GM12878 (cell line): ENCODE data around the gene IL26. TPM values are rescaled to one million over a fixed set of nuclear protein-coding genes. Genes with fewer than 3 reads are reported as not detected.

Experiments
- ATAC-seq: fragments of 200-7000 bp; cut with Tn5 transposase; 3 replicates; pipeline ENCODE4 v1.9.1; 2020; ENCODE audit warnings: mild to moderate bottlenecking, moderate library complexity
- BruUV-seq: library from RNA; stranded (reverse); fragments of 400-500 nt; replicated peaks from 2 replicates; lab custom pipeline; 2021; lab: Mats Ljungman, UMichigan
- CTCF ChIA-PET: fragments of 300-600 bp; sonication (Branson Sonifier 250); formaldehyde crosslinking; extraction: SDS; loops from one replicate; lab custom pipeline; 2021; ENCODE audit warnings: inconsistent platforms; lab: Yijun Ruan, JAX
- POLR2A ChIA-PET: fragments of 350-600 bp; formaldehyde crosslinking; extraction: SDS; loops from one replicate; lab custom pipeline; 2021; ENCODE audit warnings: inconsistent platforms; lab: Charles Lee
- RAD21 ChIA-PET: fragments of 300-600 bp; sonication (Branson Sonifier 250); formaldehyde crosslinking; loops from one replicate; lab custom pipeline; 2023; ENCODE audit warnings: antibody characterized with exemption; ENCODE audit not compliant: unreplicated experiment; lab: Charles Lee
- SMC1A ChIA-PET: fragments of 300-600 bp; sonication (Branson Sonifier 250); formaldehyde crosslinking; loops from one replicate; lab custom pipeline; 2023; ENCODE audit not compliant: unreplicated experiment, uncharacterized antibody; lab: Charles Lee
- DNase-seq: peaks from one replicate; pipeline ENCODE4 v3.0.0-alpha.2; 2011; ENCODE audit warnings: low read depth, low spot score
- FAIRE-seq: peaks from 3 replicates; lab custom pipeline; 2011; peaks lifted over from hg19 to GRCh38; lab: Jason Lieb, UNC
- H2AFZ ChIP-seq: 2 replicates; pipeline ENCODE4 v1.6.0; 2011; ENCODE audit warnings: low read depth, low read length, control low read depth; ENCODE audit not compliant: control insufficient read depth
- H3K27ac ChIP-seq: 2 replicates; pipeline ENCODE4 v1.5.1; 2011; ENCODE audit warnings: control low read depth; ENCODE audit not compliant: control insufficient read depth, insufficient read depth
- H3K27me3 ChIP-seq, 2 experiments: replicated peaks in 1 of 2; 2 replicates each; pipeline versions ENCODE4 v1.6.0 to v1.6.1; 2011; ENCODE audit warnings: low read length in 1 of 2; ENCODE audit not compliant: control insufficient read depth in 2 of 2, insufficient read depth in 2 of 2
- H3K36me3 ChIP-seq, 2 experiments: 2 replicates each; pipeline ENCODE4 v1.5.1; 2011; ENCODE audit warnings: low read length in 1 of 2; ENCODE audit not compliant: control insufficient read depth in 2 of 2, insufficient read depth in 2 of 2
- H3K4me1 ChIP-seq: 2 replicates; pipeline ENCODE4 v1.6.1; 2011; ENCODE audit warnings: mild to moderate bottlenecking, low read length, moderate library complexity, mixed read lengths; ENCODE audit not compliant: control insufficient read depth, insufficient read depth
- H3K4me2 ChIP-seq: 2 replicates; pipeline ENCODE4 v1.6.0; 2011; ENCODE audit warnings: control low read depth; ENCODE audit not compliant: control insufficient read depth, insufficient read depth
- H3K4me3 ChIP-seq: fragments of 200-600 bp; sonication (generic); 2 replicates; pipeline ENCODE4 v1.5.1; 2016
- H3K79me2 ChIP-seq: 2 replicates; pipeline ENCODE4 v1.6.0; 2011; ENCODE audit warnings: low read length; ENCODE audit not compliant: control insufficient read depth, insufficient read depth
- H3K9ac ChIP-seq: 2 replicates; pipeline ENCODE4 v1.8.0; 2011; ENCODE audit warnings: low read length, control low read depth, mixed read lengths; ENCODE audit not compliant: control insufficient read depth, insufficient read depth
- H3K9me3 ChIP-seq: replicated peaks from 3 replicates; pipeline ENCODE4 v1.5.1; 2011; ENCODE audit warnings: mild to moderate bottlenecking, low read length; ENCODE audit not compliant: control insufficient read depth, insufficient read depth
- H4K20me1 ChIP-seq: 2 replicates; pipeline ENCODE4 v1.6.0; 2011; ENCODE audit not compliant: control insufficient read depth, insufficient read depth
- CTCF ChIP-seq, 3 experiments: IDR thresholded peaks in 2 of 3; conservative IDR thresholded peaks in 1 of 3; 2 replicates each; pipeline ENCODE4 v1.5.1; 2011; ENCODE audit warnings: low read depth in 3 of 3, low read length in 3 of 3, mild to moderate bottlenecking in 3 of 3, control low read depth in 2 of 3, moderate library complexity in 2 of 3, inconsistent platforms in 1 of 3, mixed read lengths in 1 of 3; ENCODE audit not compliant: control insufficient read depth in 2 of 3, insufficient read depth in 1 of 3; ENCODE audit errors: extremely low read depth in 1 of 3
- RAD21 ChIP-seq: IDR thresholded peaks from 2 replicates; pipeline ENCODE4 v1.6.1; 2011; ENCODE audit warnings: mild to moderate bottlenecking, low read depth, low read length, moderate library complexity; ENCODE audit not compliant: insufficient read depth
- WGBS: methylation state at CpG from one replicate; pipeline ENCODE4 v1.1.6; 2016; ENCODE audit warnings: low lambda C conversion rate; ENCODE audit not compliant: insufficient replicate concordance, insufficient coverage; ENCODE audit errors: missing lambda C conversion rate; 5-methylcytosine and 5-hydroxymethylcytosine counted together
- in situ Hi-C: fragments of 300-500 bp; cut with MboI; formaldehyde crosslinking; loops from 9 replicates; pipeline ENCODE4 v1.14.3; 2018; ENCODE audit warnings: mixed read lengths
- intact Hi-C: fragments of 100-400 bp; cut with micrococcal nuclease; formaldehyde crosslinking; loops from one replicate; pipeline ENCODE4 v1.14.2; 2022; ENCODE audit not compliant: unreplicated experiment
- polyA plus RNA-seq, 11 experiments: library from polyadenylated mRNA; depleted of rRNA in 4 of 11; unstranded in 6 of 11; stranded (reverse) in 5 of 11; fragments of >200 nt; fragmentation: Nextera tagmentation in 4 of 11; fragmentation: Illumina TruSeq in 1 of 11; extraction: Ambion mirVana in 4 of 11; extraction: Trizol in 1 of 11; gene quantifications; 1 replicate in 1 of 11; 2 replicates in 10 of 11; pipeline versions ENCODE4 v1.2.1 to v1.2.3, GENCODE V29; 2011 to 2016; ENCODE audit warnings: inconsistent platforms in 2 of 11, missing spikeins in 2 of 11, low read depth in 1 of 11
- total RNA-seq, 4 experiments: library from RNA; depleted of rRNA in 3 of 4; stranded (reverse); fragments of >200 nt in 3 of 4; fragmentation: Illumina TruSeq in 1 of 4; extraction: Trizol in 1 of 4; gene quantifications; 2 replicates each; pipeline versions ENCODE4 v1.2.1 to v1.2.3, GENCODE V29; 2013 to 2021
- TF ChIP-seq, protein P1 (sequence below): fragments of 450-650 bp; IDR thresholded peaks from 2 replicates; pipeline ENCODE4 v1.6.1; 2016; ENCODE audit warnings: mild to moderate bottlenecking

The IL26 gene
- total and polyA plus RNA-seq, 10 of the 15 experiments (the other 5 are each of a cell fraction or from before 2014, with no cell fraction given): not detected

DNA sequence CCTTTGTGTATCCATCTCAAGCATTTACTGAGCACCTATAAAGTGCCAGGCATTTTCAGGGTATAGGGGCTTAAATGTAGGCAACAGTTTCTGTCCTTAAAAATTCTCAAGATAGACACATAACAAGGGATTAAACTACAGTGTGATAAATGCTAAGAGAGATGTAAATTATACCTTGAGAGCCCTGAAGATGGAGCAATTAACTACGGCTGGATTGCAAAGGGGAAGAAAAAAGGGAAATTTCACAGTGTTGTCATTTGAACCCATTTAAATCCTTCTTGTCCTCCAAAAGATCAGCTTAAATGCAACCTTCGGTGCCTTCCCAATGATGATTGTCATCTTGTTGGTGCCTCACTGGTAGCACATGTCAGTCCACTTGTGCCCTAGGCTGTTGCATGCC, 11.5 kb upstream of the IL26 start:
- TF ChIP-seq RAD21: peak; percentile 50
- TF ChIP-seq, protein P1, sequence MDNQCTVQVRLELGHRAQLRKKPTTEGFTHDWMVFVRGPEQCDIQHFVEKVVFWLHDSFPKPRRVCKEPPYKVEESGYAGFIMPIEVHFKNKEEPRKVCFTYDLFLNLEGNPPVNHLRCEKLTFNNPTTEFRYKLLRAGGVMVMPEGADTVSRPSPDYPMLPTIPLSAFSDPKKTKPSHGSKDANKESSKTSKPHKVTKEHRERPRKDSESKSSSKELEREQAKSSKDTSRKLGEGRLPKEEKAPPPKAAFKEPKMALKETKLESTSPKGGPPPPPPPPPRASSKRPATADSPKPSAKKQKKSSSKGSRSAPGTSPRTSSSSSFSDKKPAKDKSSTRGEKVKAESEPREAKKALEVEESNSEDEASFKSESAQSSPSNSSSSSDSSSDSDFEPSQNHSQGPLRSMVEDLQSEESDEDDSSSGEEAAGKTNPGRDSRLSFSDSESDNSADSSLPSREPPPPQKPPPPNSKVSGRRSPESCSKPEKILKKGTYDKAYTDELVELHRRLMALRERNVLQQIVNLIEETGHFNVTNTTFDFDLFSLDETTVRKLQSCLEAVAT: no peak
- peak in 2 of 3 experiments; percentile 22 to 31; a peak in 3 of 6 replicates for TF ChIP-seq CTCF (IDR thresholded peaks at IDR 0.05 in 2 of 3, conservative IDR thresholded peaks at IDR 0.05 in 1 of 3; ENCODE audit: control insufficient read depth in 2 of 3, extremely low read depth in 1 of 3, insufficient read depth in 1 of 3, low read depth in 3 of 3, low read length in 3 of 3)
- in situ Hi-C loops: no loop called here
- H3K27ac ChIP-seq: peak overlapping the region; percentile 69

More for the DNA sequence above, 11.5 kb upstream of the IL26 start:
- FAIRE-seq (no peak), ATAC-seq (no peak; the same call in 2 of the 3 replicates), DNase-seq (no peak)
- Histone ChIP-seq H2AFZ (peak overlapping the region; percentile 98), H3K79me2 (no peaks in the 10 kb centered on the region), H3K9ac (peak overlapping the region; percentile 63), H3K4me3 (peak overlapping the region; percentile 41; the same call in 1 of the 2 replicates), H4K20me1 (no peaks in the 10 kb centered on the region), H3K36me3 (no peaks in the 10 kb centered on the region), H3K27me3 (no peaks in the 10 kb centered on the region), H3K4me1 (peaks cover 34% of the 10 kb centered on the region), H3K4me2 (peak overlapping the region; percentile 86), H3K9me3 (no peaks in the 10 kb centered on the region; the same call in 2 of the 3 replicates)
- ChIA-PET CTCF (interaction anchor here (0.6 to 4.2 kb wide), 9 partner anchors 14 to 234 kb away, joined by 3 to 47 read pairs (median 5); no protein-coding TSS in a partner anchor), SMC1A (interaction anchor here (0.8 to 2.3 kb wide), 18 partner anchors 8 to 98 kb away, joined by 3 to 14 read pairs (median 5); partner anchors contain the start of gene MDM1), POLR2A (interaction anchor here (1.1 to 1.6 kb wide), 2 partner anchors 53 to 60 kb away, joined by 3 to 6 read pairs; no protein-coding TSS in a partner anchor), RAD21 (interaction anchor here (0.6 to 2.5 kb wide), 7 partner anchors 14 to 396 kb away, joined by 3 to 16 read pairs (median 4); no protein-coding TSS in a partner anchor)
- BruUV-seq: no TSS peak
- WGBS: 61% methylated on average over 2 of the region's 2 CpGs
- intact Hi-C loops: no loop called here
